Measurements from ENCODE around the gene DAGLA. TPM values are rescaled to one million over a fixed set of nuclear protein-coding genes. Genes with fewer than 3 reads are reported as not detected.

Gene DAGLA
- total RNA-seq, 1 experiment from 2014 or later: 3.1 TPM

GRCh38 chr11:61701242-61701886 is 21.2 kb downstream of the DAGLA start:
- Mint-ChIP-seq H3K27ac (no peak overlapping the region), H3K9me3 (no peaks in the 10 kb centered on the region), H3K27me3 (ENCODE audit: low read depth) (no peaks in the 10 kb centered on the region; the same call in 1 of the 2 replicates), H3K4me1 (peaks cover 19% of the 10 kb centered on the region), H3K4me3 (no peak overlapping the region), H3K36me3 (no peaks in the 10 kb centered on the region)
- CTCF ChIA-PET: interaction anchor here (0.5 to 2.4 kb wide), 7 partner anchors 10 to 255 kb away, joined by 3 to 15 read pairs (median 3); no protein-coding TSS in a partner anchor
- TF ChIP-seq CTCF (IDR thresholded peaks at IDR 0.05) (0 out of 2 replicates have a peak, but pooled peaks have one; percentile 20), EMX1 (CRISPR knock-in tag; IDR thresholded peaks at IDR 0.05) (no peak), KAT7 (CRISPR knock-in tag; IDR thresholded peaks at IDR 0.05; ENCODE audit: borderline replicate concordance) (0 out of 2 replicates have a peak, but pooled peaks have one; percentile 2)
- TF ChIP-seq, protein P1, sequence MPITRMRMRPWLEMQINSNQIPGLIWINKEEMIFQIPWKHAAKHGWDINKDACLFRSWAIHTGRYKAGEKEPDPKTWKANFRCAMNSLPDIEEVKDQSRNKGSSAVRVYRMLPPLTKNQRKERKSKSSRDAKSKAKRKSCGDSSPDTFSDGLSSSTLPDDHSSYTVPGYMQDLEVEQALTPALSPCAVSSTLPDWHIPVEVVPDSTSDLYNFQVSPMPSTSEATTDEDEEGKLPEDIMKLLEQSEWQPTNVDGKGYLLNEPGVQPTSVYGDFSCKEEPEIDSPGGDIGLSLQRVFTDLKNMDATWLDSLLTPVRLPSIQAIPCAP (CRISPR knock-in tag; IDR thresholded peaks at IDR 0.05): no peak
- DNase-seq (ENCODE audit: low spot score): peak; percentile 81
- POLR2A ChIA-PET: no interaction called here
- ATAC-seq: peak; percentile 91

GRCh38 chr11:61702701-61703312 is 22.6 kb downstream of the DAGLA start:
- no peaks in the 10 kb centered on the region for H3K36me3 Mint-ChIP-seq
- TF ChIP-seq CTCF (IDR thresholded peaks at IDR 0.05): no peak
- TF ChIP-seq PRRX2 (CRISPR knock-in tag; IDR thresholded peaks at IDR 0.05): no peak
- TF ChIP-seq HMGXB4 (CRISPR knock-in tag; IDR thresholded peaks at IDR 0.05): no peak
- no peak for TF ChIP-seq CBFB (CRISPR knock-in tag; IDR thresholded peaks at IDR 0.05; ENCODE audit: low read depth)
- no peak for TF ChIP-seq USF2 (CRISPR knock-in tag; IDR thresholded peaks at IDR 0.05)
- TF ChIP-seq ZNF396 (CRISPR knock-in tag; IDR thresholded peaks at IDR 0.05; ENCODE audit: borderline replicate concordance): no peak
- no peak for TF ChIP-seq ZNF138 (CRISPR knock-in tag; conservative IDR thresholded peaks at IDR 0.05)
- TF ChIP-seq, protein P2, sequence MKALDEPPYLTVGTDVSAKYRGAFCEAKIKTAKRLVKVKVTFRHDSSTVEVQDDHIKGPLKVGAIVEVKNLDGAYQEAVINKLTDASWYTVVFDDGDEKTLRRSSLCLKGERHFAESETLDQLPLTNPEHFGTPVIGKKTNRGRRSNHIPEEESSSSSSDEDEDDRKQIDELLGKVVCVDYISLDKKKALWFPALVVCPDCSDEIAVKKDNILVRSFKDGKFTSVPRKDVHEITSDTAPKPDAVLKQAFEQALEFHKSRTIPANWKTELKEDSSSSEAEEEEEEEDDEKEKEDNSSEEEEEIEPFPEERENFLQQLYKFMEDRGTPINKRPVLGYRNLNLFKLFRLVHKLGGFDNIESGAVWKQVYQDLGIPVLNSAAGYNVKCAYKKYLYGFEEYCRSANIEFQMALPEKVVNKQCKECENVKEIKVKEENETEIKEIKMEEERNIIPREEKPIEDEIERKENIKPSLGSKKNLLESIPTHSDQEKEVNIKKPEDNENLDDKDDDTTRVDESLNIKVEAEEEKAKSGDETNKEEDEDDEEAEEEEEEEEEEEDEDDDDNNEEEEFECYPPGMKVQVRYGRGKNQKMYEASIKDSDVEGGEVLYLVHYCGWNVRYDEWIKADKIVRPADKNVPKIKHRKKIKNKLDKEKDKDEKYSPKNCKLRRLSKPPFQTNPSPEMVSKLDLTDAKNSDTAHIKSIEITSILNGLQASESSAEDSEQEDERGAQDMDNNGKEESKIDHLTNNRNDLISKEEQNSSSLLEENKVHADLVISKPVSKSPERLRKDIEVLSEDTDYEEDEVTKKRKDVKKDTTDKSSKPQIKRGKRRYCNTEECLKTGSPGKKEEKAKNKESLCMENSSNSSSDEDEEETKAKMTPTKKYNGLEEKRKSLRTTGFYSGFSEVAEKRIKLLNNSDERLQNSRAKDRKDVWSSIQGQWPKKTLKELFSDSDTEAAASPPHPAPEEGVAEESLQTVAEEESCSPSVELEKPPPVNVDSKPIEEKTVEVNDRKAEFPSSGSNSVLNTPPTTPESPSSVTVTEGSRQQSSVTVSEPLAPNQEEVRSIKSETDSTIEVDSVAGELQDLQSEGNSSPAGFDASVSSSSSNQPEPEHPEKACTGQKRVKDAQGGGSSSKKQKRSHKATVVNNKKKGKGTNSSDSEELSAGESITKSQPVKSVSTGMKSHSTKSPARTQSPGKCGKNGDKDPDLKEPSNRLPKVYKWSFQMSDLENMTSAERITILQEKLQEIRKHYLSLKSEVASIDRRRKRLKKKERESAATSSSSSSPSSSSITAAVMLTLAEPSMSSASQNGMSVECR (CRISPR knock-in tag; IDR thresholded peaks at IDR 0.05; ENCODE audit: borderline replicate concordance): no peak
- TF ChIP-seq, protein P3, sequence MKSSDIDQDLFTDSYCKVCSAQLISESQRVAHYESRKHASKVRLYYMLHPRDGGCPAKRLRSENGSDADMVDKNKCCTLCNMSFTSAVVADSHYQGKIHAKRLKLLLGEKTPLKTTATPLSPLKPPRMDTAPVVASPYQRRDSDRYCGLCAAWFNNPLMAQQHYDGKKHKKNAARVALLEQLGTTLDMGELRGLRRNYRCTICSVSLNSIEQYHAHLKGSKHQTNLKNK (CRISPR knock-in tag; IDR thresholded peaks at IDR 0.05): no peak
- no peak for TF ChIP-seq MYBL2 (CRISPR knock-in tag; IDR thresholded peaks at IDR 0.05)
- TF ChIP-seq, protein P4, sequence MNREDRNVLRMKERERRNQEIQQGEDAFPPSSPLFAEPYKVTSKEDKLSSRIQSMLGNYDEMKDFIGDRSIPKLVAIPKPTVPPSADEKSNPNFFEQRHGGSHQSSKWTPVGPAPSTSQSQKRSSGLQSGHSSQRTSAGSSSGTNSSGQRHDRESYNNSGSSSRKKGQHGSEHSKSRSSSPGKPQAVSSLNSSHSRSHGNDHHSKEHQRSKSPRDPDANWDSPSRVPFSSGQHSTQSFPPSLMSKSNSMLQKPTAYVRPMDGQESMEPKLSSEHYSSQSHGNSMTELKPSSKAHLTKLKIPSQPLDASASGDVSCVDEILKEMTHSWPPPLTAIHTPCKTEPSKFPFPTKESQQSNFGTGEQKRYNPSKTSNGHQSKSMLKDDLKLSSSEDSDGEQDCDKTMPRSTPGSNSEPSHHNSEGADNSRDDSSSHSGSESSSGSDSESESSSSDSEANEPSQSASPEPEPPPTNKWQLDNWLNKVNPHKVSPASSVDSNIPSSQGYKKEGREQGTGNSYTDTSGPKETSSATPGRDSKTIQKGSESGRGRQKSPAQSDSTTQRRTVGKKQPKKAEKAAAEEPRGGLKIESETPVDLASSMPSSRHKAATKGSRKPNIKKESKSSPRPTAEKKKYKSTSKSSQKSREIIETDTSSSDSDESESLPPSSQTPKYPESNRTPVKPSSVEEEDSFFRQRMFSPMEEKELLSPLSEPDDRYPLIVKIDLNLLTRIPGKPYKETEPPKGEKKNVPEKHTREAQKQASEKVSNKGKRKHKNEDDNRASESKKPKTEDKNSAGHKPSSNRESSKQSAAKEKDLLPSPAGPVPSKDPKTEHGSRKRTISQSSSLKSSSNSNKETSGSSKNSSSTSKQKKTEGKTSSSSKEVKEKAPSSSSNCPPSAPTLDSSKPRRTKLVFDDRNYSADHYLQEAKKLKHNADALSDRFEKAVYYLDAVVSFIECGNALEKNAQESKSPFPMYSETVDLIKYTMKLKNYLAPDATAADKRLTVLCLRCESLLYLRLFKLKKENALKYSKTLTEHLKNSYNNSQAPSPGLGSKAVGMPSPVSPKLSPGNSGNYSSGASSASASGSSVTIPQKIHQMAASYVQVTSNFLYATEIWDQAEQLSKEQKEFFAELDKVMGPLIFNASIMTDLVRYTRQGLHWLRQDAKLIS (CRISPR knock-in tag; IDR thresholded peaks at IDR 0.05; ENCODE audit: borderline replicate concordance): no peak
- TF ChIP-seq TEAD4 (CRISPR knock-in tag; IDR thresholded peaks at IDR 0.05): no peak
- TF ChIP-seq EMX1 (CRISPR knock-in tag; IDR thresholded peaks at IDR 0.05): no peak

More at GRCh38 chr11:61702701-61703312, 22.6 kb downstream of the DAGLA start:
- DNase-seq (ENCODE audit: low spot score) (no peak), ATAC-seq (no peak)
- ChIA-PET POLR2A (no interaction called here), CTCF (interaction anchor here (0.6 to 1.3 kb wide), 6 partner anchors 14 to 221 kb away, joined by 3 to 6 read pairs (median 3); no protein-coding TSS in a partner anchor)
- Mint-ChIP-seq H3K27ac (no peak overlapping the region), H3K4me3 (no peak overlapping the region), H3K27me3 (ENCODE audit: low read depth) (no peaks in the 10 kb centered on the region; the same call in 1 of the 2 replicates), H3K9me3 (no peaks in the 10 kb centered on the region), H3K4me1 (peaks cover 16% of the 10 kb centered on the region)

Data from WTC11 (cell line).